Mesothelial cell of epicardium (in vitro differentiated cells): ENCODE measurements around the gene CDHR3. TPM values are rescaled to one million over a fixed set of nuclear protein-coding genes. Genes with fewer than 3 reads are reported as not detected.

Experiments used
- DNase-seq, 2 experiments: peaks; one replicate each; pipeline ENCODE4 v3.0.0; 2021; ENCODE audit warnings: low spot score in 2 of 2; ENCODE audit not compliant: unreplicated experiment in 2 of 2
- H3K27ac Mint-ChIP-seq: 2 replicates; pipeline ENCODE4 v1.8.0; 2021; ENCODE audit warnings: mixed read lengths
- H3K27me3 Mint-ChIP-seq: 2 replicates; pipeline ENCODE4 v1.8.0; 2021; ENCODE audit warnings: low read depth, mixed read lengths
- H3K36me3 Mint-ChIP-seq: 2 replicates; pipeline ENCODE4 v1.8.0; 2021; ENCODE audit warnings: mixed read lengths
- H3K4me1 Mint-ChIP-seq: 2 replicates; pipeline ENCODE4 v1.8.0; 2021; ENCODE audit warnings: mixed read lengths
- H3K4me3 Mint-ChIP-seq: 2 replicates; pipeline ENCODE4 v1.8.0; 2021; ENCODE audit warnings: mild to moderate bottlenecking, moderate library complexity, mixed read lengths
- H3K9me3 Mint-ChIP-seq: 2 replicates; pipeline ENCODE4 v1.8.0; 2021; ENCODE audit warnings: mixed read lengths
- total RNA-seq: library from RNA; stranded (reverse); gene quantifications from 3 replicates; pipeline ENCODE4 v1.2.1, GENCODE V29; 2021
- TF ChIP-seq, protein P1 (sequence below): fragments of 200-600 bp; sonication (generic); IDR thresholded peaks from one replicate; pipeline ENCODE4 v1.5.0; 2021; ENCODE audit warnings: antibody characterized with exemption; ENCODE audit not compliant: unreplicated experiment

CDHR3 gene
- total RNA-seq, 1 donor from 2014 or later, result 3.2 TPM

DNA sequence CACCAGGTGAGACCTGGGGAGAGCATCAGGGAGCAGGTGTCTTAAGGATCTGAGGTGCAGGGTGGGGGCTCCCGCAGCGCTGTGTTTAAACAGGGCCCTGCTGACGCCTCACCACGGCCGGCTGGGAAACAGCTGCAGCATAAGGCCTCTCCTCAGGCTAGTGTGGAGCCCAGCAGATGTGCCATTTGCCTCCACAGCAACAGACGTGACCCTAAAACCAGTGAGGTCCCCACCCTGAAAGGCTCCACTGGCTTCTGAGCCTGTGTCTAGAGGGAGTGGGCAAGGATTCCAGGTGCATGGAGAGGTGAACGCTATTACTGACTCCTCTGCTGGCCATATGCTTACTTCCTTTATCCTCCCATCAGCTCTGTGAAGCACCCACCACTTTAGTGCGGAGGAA is 101.3 kb downstream of the CDHR3 start:
- Mint-ChIP-seq H3K4me1 (peaks cover 45% of the 10 kb centered on the region), H3K9me3 (peaks cover 5% of the 10 kb centered on the region), H3K36me3 (peaks cover 1% of the 10 kb centered on the region), H3K4me3 (no peak overlapping the region), H3K27me3 (no peaks in the 10 kb centered on the region), H3K27ac (no peak overlapping the region)
- no peak for DNase-seq
- TF ChIP-seq, protein P1, sequence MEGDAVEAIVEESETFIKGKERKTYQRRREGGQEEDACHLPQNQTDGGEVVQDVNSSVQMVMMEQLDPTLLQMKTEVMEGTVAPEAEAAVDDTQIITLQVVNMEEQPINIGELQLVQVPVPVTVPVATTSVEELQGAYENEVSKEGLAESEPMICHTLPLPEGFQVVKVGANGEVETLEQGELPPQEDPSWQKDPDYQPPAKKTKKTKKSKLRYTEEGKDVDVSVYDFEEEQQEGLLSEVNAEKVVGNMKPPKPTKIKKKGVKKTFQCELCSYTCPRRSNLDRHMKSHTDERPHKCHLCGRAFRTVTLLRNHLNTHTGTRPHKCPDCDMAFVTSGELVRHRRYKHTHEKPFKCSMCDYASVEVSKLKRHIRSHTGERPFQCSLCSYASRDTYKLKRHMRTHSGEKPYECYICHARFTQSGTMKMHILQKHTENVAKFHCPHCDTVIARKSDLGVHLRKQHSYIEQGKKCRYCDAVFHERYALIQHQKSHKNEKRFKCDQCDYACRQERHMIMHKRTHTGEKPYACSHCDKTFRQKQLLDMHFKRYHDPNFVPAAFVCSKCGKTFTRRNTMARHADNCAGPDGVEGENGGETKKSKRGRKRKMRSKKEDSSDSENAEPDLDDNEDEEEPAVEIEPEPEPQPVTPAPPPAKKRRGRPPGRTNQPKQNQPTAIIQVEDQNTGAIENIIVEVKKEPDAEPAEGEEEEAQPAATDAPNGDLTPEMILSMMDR, result no peak

DNA sequence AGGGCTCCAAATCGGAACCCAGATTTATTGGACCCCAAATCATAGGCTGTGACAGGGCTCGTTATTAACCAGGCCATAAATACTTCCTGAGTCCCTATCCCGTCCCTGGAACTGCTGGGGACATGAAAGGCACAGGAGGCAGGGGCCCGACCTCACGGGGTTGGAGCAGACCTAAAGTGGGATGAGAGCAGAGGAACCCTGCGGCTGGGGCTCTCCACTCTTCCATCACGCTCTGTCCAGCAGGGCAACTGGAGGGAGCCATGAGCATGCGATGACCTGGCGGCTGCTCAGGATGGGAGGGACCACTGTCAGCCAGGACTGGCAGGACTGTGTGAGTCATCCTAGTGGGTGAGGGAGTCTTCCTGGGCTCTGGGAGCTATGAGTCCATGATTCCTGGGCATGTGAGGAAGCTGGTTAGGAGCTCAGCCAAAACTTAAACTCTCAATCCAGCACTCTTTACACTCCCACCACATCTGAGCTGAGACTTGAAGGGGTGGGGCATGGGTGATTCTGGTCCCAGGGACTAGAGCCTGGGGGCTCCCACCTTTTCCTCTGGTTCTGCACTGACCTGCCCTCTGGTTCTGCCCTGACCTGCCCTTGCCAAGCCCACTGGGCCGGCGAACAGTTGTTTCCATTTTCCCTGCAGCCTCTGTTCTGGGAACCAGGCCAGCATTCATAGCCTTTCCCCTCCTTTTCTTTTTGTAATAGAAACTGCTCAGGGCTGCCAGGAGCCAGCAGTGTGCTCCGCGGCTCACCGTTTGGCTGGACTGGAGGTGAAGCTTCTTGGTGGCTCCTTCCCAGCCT is 101.9 kb downstream of the CDHR3 start:
- TF ChIP-seq, protein P1, result no peak
- Mint-ChIP-seq H3K9me3 (peaks cover 5% of the 10 kb centered on the region), H3K36me3 (peaks cover 1% of the 10 kb centered on the region), H3K27me3 (no peaks in the 10 kb centered on the region), H3K27ac (peak overlapping the region; percentile 64), H3K4me1 (peaks cover 52% of the 10 kb centered on the region), H3K4me3 (no peak overlapping the region)
- DNase-seq, result no peak

DNA sequence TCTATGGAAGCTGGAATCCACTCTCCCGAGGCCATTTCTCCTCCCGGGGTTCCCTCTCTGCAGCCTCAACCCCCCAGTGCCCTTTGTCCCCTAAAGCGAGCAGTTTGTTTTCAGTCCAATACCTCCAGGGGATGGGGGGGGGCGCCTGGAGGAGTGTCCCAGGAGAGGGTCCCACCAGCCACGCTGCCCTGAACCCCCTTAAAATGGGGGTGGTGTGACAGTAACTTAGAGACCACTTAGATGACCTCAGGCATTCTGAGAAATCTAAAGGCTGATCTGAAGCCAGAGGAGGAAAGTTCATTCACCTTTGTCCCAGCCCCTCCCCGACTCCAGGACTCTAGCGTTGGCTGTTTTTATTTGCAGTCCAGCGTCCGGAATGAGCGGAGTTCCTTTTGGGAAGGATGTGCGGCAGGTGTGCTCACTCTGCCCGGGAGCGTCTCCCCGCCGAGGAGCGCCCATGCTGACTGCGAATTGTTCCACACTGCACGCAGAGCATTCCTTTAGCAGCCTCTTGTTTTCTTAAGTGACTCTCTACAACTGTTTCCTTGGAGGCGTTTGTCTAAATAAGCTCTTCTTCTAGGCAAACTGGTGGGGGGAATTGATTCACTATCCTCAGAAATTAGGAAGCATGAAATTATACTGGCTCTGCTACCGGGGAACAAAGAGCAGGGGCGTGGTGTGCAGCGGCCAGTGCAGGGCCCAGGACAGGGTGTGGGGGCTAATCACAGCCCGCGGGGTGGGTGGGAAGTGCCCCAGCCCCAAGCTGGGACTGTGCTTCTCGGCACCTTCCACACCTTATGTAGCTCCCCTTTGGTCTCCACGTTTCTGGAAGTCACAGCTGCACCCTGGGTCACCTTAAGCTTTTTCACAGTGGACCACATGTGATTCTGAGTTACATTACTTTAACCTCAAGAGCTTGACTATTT is 102.8 kb downstream of the CDHR3 start:
- Mint-ChIP-seq H3K4me3 (no peak overlapping the region), H3K27ac (peak overlapping the region; percentile 64), H3K9me3 (peaks cover 5% of the 10 kb centered on the region), H3K36me3 (peaks cover 1% of the 10 kb centered on the region), H3K4me1 (peaks cover 59% of the 10 kb centered on the region), H3K27me3 (no peaks in the 10 kb centered on the region)
- TF ChIP-seq, protein P1, result no peak
- DNase-seq, result no peak

DNA sequence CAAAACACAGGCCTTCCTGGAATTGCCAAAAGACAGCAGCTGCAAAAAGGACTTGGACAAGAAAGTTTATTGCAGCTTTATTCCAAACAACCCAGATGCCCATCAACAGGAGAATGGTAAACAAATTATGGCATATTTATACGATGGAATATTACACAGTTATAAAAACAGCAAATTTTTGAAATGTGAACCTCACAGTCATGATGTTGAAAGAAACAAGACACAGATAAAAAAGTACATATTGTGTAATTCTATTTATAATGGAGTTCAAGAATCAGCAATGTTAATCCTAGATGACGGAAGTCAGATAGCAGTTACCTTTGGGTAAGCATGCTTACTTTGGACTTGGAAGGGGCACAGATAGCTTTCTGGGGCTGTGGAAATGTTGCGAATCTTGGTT is 104.6 kb downstream of the CDHR3 start:
- H3K4me1 Mint-ChIP-seq, result peaks cover 77% of the 10 kb centered on the region

DNA sequence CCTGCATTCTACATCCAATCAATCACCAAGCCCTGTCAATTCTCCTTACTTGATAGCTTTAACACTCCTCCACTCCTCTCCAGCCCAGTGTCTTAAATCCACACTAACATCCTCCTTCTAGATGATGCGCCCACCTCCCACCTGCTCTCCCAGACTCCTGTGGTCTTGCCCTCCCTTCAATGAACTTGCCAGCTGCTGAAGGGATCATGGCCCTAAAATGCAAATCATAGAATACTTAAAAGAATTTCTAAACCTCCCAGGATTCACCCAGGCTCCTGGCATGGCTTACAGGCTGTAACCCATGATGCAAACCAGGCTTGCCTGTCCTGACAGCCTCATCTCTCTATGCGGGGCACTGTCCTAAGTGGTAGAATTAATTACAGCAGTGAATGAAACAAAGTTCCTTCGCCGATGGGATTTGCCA is 105.5 kb downstream of the CDHR3 start:
- peaks cover 77% of the 10 kb centered on the region for H3K4me1 Mint-ChIP-seq
- H3K27me3 Mint-ChIP-seq, result no peaks in the 10 kb centered on the region
- no peaks in the 10 kb centered on the region for H3K36me3 Mint-ChIP-seq
- no peak overlapping the region for H3K4me3 Mint-ChIP-seq
- DNase-seq, result no peak
- TF ChIP-seq, protein P1, result no peak
- no peaks in the 10 kb centered on the region for H3K9me3 Mint-ChIP-seq
- H3K27ac Mint-ChIP-seq, result no peak overlapping the region

More for the DNA sequence above, 104.6 kb downstream of the CDHR3 start:
- Mint-ChIP-seq H3K9me3 (no peaks in the 10 kb centered on the region), H3K36me3 (no peaks in the 10 kb centered on the region), H3K27ac (no peak overlapping the region), H3K27me3 (no peaks in the 10 kb centered on the region), H3K4me3 (no peak overlapping the region)
- TF ChIP-seq, protein P1, result no peak
- no peak for DNase-seq
